ENCODE data around the gene KRTAP3-3. TPM values are rescaled to one million over a fixed set of nuclear protein-coding genes. Genes with fewer than 3 reads are reported as not detected.
A peak's percentile ranks its signal among the peaks of the same experiment; 100 is the strongest.
"Not testable (repeated sequence)": the region's sequence is repeated elsewhere in the genome, so short reads cannot be mapped to it uniquely, and the experiment has no call there.

Gene KRTAP3-3
- not detected for total RNA-seq

DNA sequence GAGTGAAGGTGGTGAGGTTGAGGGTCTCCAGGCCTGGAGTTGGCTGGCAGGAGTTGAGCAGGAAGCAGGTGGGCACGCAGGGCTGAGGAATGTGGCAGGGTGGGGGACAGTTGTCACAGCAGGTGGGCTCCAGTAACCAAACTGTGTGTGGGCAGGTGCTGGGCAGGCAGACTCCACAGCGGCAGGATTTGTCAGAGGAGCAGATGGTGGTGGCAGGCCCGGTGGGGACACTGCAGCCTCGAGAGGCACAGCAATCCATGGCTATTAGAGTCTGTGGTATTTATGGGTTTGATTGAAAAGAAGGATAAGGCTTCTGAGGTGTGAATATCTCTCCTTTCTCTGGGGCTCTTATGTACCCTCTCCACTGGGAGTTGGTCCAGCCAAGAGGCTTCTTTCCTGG, at the start of gene KRTAP3-3:
KRTAP3-3 (minus strand) TSS at position 326 of the 400 bp plus-strand sequence; CDS start at position 259, 67 bp downstream.
- WGBS: 19% methylated on average over 4 of the region's 4 CpGs
- no peak for TF ChIP-seq POLR2A (IDR thresholded peaks at IDR 0.05)
- no peak for TF ChIP-seq POLR2AphosphoS5 (IDR thresholded peaks at IDR 0.05)
- TF ChIP-seq, protein P1, sequence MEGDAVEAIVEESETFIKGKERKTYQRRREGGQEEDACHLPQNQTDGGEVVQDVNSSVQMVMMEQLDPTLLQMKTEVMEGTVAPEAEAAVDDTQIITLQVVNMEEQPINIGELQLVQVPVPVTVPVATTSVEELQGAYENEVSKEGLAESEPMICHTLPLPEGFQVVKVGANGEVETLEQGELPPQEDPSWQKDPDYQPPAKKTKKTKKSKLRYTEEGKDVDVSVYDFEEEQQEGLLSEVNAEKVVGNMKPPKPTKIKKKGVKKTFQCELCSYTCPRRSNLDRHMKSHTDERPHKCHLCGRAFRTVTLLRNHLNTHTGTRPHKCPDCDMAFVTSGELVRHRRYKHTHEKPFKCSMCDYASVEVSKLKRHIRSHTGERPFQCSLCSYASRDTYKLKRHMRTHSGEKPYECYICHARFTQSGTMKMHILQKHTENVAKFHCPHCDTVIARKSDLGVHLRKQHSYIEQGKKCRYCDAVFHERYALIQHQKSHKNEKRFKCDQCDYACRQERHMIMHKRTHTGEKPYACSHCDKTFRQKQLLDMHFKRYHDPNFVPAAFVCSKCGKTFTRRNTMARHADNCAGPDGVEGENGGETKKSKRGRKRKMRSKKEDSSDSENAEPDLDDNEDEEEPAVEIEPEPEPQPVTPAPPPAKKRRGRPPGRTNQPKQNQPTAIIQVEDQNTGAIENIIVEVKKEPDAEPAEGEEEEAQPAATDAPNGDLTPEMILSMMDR (IDR thresholded peaks at IDR 0.05): no peak
- Histone ChIP-seq H3K27ac (no peak within 1 kb of the TSS), H3K27me3 (replicated peaks; ENCODE audit: insufficient read depth) (no peaks in the 10 kb centered on the region), H3K9me3 (no peaks in the 10 kb centered on the region), H3K36me3 (no peaks in the 10 kb centered on the region), H3K4me1 (replicated peaks) (no peaks in the 10 kb centered on the region), H3K4me3 (no peak within 1 kb of the TSS)
- no peak for DNase-seq (ENCODE audit: low spot score)
- intact Hi-C loops (cut with DNase I): no loop called here

DNA sequence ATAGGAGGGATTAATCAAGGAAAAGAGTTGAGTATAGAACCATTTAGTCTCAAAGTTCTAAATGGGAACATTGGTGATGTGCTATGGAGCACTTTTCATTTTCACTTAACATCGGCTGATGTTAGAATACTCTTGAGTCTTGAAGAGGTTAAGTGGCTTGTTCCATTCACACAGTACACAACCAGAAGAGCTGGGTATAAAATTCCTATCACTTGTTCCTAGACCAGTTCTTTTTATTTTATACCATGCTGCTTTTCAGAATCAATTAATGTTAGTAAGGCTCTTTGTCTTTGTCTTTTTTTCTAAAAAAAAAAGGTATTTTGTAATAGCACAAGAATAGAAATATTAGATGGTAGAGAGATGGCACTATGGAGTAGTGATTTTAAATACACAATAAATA, 49.0 kb upstream of the KRTAP3-3 start:
- Histone ChIP-seq H3K27me3 (replicated peaks; ENCODE audit: insufficient read depth) (no peaks in the 10 kb centered on the region), H3K27ac (no peak overlapping the region), H3K4me3 (no peak overlapping the region), H3K9me3 (no peaks in the 10 kb centered on the region), H3K4me1 (replicated peaks) (no peaks in the 10 kb centered on the region), H3K36me3 (no peaks in the 10 kb centered on the region)
- no peak for DNase-seq (ENCODE audit: low spot score)
- TF ChIP-seq POLR2A (IDR thresholded peaks at IDR 0.05) (no peak), POLR2AphosphoS5 (IDR thresholded peaks at IDR 0.05) (no peak)
- TF ChIP-seq, protein P1 (IDR thresholded peaks at IDR 0.05): no peak
- WGBS: 88% methylated on average over 1 of the region's 1 CpG
- intact Hi-C loops (cut with DNase I): no loop called here

DNA sequence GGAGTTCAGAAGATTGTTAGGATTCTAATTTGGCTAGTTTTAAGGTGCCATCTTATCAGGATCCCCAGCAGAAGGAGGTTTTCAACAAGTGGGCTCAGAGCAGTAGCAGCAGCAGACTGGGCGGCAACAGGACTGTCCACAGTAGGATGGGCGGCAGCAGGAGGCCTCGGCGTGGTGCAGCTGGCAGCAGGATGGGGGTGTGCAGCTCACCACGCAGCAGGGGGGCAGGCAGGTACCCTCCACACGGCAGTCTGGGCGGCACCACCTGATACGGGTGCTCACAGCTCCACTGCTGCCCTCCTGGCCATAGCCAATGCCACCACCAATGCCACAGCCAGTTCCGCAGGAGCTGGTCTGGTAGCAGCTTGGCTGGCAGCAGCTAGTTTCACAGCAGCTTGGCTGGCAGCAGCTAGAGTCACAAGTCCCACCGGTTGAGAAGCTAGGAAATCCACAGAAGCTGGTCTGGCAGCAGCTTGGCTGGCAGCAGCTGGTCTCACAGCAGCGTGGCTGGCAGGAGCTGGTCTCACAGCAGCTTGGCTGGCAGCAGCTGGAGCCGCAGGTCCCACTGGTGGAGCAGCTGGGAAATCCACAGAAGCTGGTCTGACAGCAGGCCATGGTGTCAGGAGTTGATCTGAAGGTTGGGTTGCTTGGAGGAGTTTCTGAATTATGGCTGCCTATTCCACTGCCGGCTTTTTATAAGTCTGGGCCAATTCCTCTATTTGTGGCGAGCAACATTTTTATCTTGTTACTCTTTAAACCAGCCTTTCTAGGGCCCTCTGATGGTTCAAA, 47.0 kb upstream of the KRTAP3-3 start, which contains the start of gene KRTAP1-1:
KRTAP1-1 (minus strand) TSS at position 668 of the 789 bp plus-strand sequence; CDS start at position 615, 53 bp downstream.
- H3K36me3 ChIP-seq; H3K27ac ChIP-seq; H3K9me3 ChIP-seq; H3K27me3 ChIP-seq (replicated peaks; ENCODE audit: insufficient read depth); H3K4me3 ChIP-seq; H3K4me1 ChIP-seq (replicated peaks); intact Hi-C loops (cut with DNase I): not testable (repeated sequence)
- peak; percentile 50 for DNase-seq (ENCODE audit: low spot score)
- 52% methylated on average over 12 of the region's 14 CpGs for WGBS

DNA sequence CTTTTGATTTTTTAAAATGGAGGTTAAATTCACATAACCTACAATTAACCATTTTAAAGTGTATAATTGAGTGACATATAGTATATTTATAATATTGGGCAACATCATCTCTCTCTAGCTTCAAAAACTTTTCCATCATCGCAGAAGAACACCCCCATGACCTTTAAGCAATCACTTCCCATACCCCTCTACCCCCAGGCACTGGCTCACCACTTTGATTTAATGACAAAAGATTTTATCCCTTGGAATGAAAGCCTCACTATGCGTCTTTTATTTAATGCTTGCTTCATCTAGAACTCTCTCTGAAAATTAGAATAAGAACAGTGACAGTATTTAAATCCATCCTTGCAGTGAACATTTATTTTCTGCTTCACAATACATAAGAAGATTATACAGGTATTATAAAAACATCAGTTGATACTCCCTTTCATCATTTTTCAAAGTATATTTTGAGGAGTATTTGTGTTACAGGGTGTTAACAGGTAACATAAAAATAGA, 43.9 kb upstream of the KRTAP3-3 start:
- Histone ChIP-seq H3K4me3 (no peak overlapping the region), H3K27ac (no peak overlapping the region), H3K4me1 (replicated peaks) (no peaks in the 10 kb centered on the region), H3K27me3 (replicated peaks; ENCODE audit: insufficient read depth) (no peaks in the 10 kb centered on the region), H3K9me3 (no peaks in the 10 kb centered on the region), H3K36me3 (no peaks in the 10 kb centered on the region)
- TF ChIP-seq POLR2A (IDR thresholded peaks at IDR 0.05) (no peak), POLR2AphosphoS5 (IDR thresholded peaks at IDR 0.05) (no peak)
- TF ChIP-seq, protein P1 (IDR thresholded peaks at IDR 0.05): no peak
- DNase-seq (ENCODE audit: low spot score): no peak
- WGBS: 89% methylated on average over 2 of the region's 2 CpGs
- intact Hi-C loops (cut with DNase I): no loop called here

DNA sequence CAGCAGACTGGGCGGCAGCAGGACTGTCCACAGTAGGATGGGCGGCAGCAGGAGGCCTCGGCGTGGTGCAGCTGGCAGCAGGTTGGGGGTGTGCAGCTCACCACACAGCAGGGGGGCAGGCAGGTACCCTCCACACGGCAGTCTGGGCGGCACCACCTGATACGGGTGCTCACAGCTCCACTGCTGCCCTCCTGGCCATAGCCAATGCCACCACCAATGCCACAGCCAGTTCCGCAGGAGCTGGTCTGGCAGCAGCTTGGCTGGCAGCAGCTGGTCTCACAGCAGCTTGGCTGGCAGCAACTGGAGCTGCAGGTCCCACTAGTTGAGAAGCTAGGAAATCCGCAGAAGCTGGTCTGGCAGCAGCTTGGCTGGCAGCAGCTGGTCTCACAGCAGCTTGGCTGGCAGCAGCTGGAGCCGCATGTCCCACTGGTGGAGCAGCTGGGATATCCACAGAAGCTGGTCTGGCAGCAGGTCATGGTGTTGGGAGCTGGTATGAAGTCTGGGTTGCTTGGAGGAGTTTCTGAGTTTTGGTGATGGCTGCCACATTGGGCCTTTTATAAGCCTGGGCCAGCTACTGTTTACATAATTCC, 40.5 kb upstream of the KRTAP3-3 start, which contains the start of gene KRTAP1-3:
KRTAP1-3 (minus strand) TSS at position 529 of the 590 bp plus-strand sequence; CDS start at position 476, 53 bp downstream.
- DNase-seq (ENCODE audit: low spot score): not testable (repeated sequence)
- WGBS: 69% methylated on average over 10 of the region's 10 CpGs

More for the DNA sequence above, 40.5 kb upstream of the KRTAP3-3 start, which contains the start of gene KRTAP1-3:
- H3K4me1 ChIP-seq (replicated peaks); H3K4me3 ChIP-seq; H3K27me3 ChIP-seq (replicated peaks; ENCODE audit: insufficient read depth); H3K36me3 ChIP-seq; H3K27ac ChIP-seq; intact Hi-C loops (cut with DNase I); H3K9me3 ChIP-seq: not testable (repeated sequence)

All from prostate gland (tissue), 2 donors.